ENCODE results near the gene FGGY. TPM values are rescaled to one million over a fixed set of nuclear protein-coding genes. Genes with fewer than 3 reads are reported as not detected.

FGGY gene
- total RNA-seq, 1 experiment from 2014 or later = 14.2 TPM

- no peak for DNase-seq (ENCODE audit: low spot score)
These were observed 115.9 kb downstream of the FGGY start for GRCh38 chr1:59412718-59413326.

GRCh38 chr1:59413327-59413720, 116.4 kb downstream of the FGGY start:
- no peak for DNase-seq (ENCODE audit: low spot score)

- DNase-seq (ENCODE audit: low spot score) = no peak
These were observed 117.7 kb downstream of the FGGY start for GRCh38 chr1:59414406-59415133.

- no peak for DNase-seq (ENCODE audit: low spot score)
These were observed 118.5 kb downstream of the FGGY start for GRCh38 chr1:59415286-59415850.

- no peak for DNase-seq (ENCODE audit: low spot score)
These were observed 119.0 kb downstream of the FGGY start for GRCh38 chr1:59415881-59416280.

GRCh38 chr1:59417406-59417805, 120.5 kb downstream of the FGGY start:
- DNase-seq (ENCODE audit: low spot score) = no peak

GRCh38 chr1:59418363-59419144, 121.7 kb downstream of the FGGY start:
- no peak for DNase-seq (ENCODE audit: low spot score)

GRCh38 chr1:59419361-59420140, 122.7 kb downstream of the FGGY start:
- DNase-seq (ENCODE audit: low spot score) = no peak

GRCh38 chr1:59421232-59421920, 124.5 kb downstream of the FGGY start:
- DNase-seq (ENCODE audit: low spot score) = no peak

- DNase-seq (ENCODE audit: low spot score) = peak; percentile 85
These were observed 126.2 kb downstream of the FGGY start for GRCh38 chr1:59422921-59423575.

GRCh38 chr1:59427155-59427554, 130.3 kb downstream of the FGGY start:
- DNase-seq (ENCODE audit: low spot score) = peak; percentile 62

GRCh38 chr1:59427784-59428183, 130.9 kb downstream of the FGGY start:
- DNase-seq (ENCODE audit: low spot score) = no peak

- DNase-seq (ENCODE audit: low spot score) = no peak
These were observed 131.9 kb downstream of the FGGY start for GRCh38 chr1:59428828-59429227.

- no peak for DNase-seq (ENCODE audit: low spot score)
These were observed 132.8 kb downstream of the FGGY start for GRCh38 chr1:59429656-59430055.

GRCh38 chr1:59431566-59432294, 134.8 kb downstream of the FGGY start:
- DNase-seq (ENCODE audit: low spot score) = no peak

- DNase-seq (ENCODE audit: low spot score) = peak; percentile 36
These were observed 135.9 kb downstream of the FGGY start for GRCh38 chr1:59432531-59433439.

- DNase-seq (ENCODE audit: low spot score) = no peak
These were observed 136.5 kb downstream of the FGGY start for GRCh38 chr1:59433440-59433813.

- no peak for DNase-seq (ENCODE audit: low spot score)
These were observed 137.4 kb downstream of the FGGY start for GRCh38 chr1:59434336-59434735.

GRCh38 chr1:59436637-59437036, 139.7 kb downstream of the FGGY start:
- DNase-seq (ENCODE audit: low spot score) = no peak
